ENCODE measurements around the gene DLGAP1. TPM values are rescaled to one million over a fixed set of nuclear protein-coding genes. Genes with fewer than 3 reads are reported as not detected.
A peak's percentile ranks its signal among the peaks of the same experiment; 100 is the strongest.
"Not testable (repeated sequence)": the region's sequence is repeated elsewhere in the genome, so short reads cannot be mapped to it uniquely, and the experiment has no call there.

The DLGAP1 gene
- total RNA-seq, 1 donor from 2014 or later: 5.4 TPM

- intact Hi-C loops (cut with DNase I): no loop called here
Measured at GRCh38 chr18:3479978-3480509, 975.1 kb downstream of the DLGAP1 start.

DNA sequence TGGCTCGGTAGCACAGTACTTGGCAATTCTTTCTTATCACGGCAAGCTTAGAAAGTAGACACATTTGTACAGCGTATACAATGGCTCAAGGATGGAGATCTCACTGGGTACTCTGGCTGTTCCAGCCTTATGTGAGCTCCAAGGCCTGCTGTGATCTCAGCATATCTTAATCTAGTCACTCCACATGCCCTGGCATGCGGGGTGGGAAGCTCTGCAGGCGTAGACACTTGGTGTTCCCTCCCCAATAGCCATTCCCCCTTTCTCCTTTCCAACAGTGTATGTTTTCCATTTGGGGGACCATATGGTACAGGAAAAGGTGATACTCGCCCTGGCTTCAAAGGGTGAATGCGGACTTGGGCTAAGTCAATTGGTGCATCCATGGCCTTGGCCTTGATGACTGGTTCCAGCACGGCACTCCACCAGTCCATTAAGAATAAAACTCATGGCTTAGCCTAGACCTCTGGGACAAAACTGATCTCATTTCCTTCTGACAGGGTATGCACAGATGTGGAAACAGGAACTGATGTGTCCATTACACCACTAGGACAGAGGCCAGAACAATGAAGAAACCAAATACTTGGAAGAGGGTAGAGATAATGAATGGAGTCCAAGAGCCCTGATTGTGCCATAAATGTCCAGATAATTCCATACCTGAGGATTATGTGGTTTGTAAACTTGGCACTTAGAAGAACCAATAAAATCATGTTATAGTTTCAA, 976.7 kb downstream of the DLGAP1 start:
- Histone ChIP-seq H3K4me1 (no peaks in the 10 kb centered on the region), H3K27ac (no peak overlapping the region), H3K27me3 (no peaks in the 10 kb centered on the region), H3K36me3 (no peaks in the 10 kb centered on the region), H3K4me3 (no peak overlapping the region), H3K9me3 (no peaks in the 10 kb centered on the region)
- intact Hi-C loops (cut with DNase I): no loop called here
- DNase-seq: no peak
- TF ChIP-seq, protein P1, sequence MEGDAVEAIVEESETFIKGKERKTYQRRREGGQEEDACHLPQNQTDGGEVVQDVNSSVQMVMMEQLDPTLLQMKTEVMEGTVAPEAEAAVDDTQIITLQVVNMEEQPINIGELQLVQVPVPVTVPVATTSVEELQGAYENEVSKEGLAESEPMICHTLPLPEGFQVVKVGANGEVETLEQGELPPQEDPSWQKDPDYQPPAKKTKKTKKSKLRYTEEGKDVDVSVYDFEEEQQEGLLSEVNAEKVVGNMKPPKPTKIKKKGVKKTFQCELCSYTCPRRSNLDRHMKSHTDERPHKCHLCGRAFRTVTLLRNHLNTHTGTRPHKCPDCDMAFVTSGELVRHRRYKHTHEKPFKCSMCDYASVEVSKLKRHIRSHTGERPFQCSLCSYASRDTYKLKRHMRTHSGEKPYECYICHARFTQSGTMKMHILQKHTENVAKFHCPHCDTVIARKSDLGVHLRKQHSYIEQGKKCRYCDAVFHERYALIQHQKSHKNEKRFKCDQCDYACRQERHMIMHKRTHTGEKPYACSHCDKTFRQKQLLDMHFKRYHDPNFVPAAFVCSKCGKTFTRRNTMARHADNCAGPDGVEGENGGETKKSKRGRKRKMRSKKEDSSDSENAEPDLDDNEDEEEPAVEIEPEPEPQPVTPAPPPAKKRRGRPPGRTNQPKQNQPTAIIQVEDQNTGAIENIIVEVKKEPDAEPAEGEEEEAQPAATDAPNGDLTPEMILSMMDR (IDR thresholded peaks at IDR 0.05): no peak
- ATAC-seq: peak; percentile 80

More at GRCh38 chr18:3479978-3480509, 975.1 kb downstream of the DLGAP1 start:
- Histone ChIP-seq H3K27me3 (no peaks in the 10 kb centered on the region), H3K9me3 (no peaks in the 10 kb centered on the region), H3K27ac (no peak overlapping the region), H3K4me3 (no peak overlapping the region), H3K4me1 (no peaks in the 10 kb centered on the region), H3K36me3 (no peaks in the 10 kb centered on the region)
- DNase-seq (no peak), ATAC-seq (no peak)
- TF ChIP-seq, protein P1 (IDR thresholded peaks at IDR 0.05): no peak

- no peak for ATAC-seq
- Histone ChIP-seq H3K36me3 (no peaks in the 10 kb centered on the region), H3K27ac (no peak overlapping the region), H3K9me3 (no peaks in the 10 kb centered on the region), H3K27me3 (no peaks in the 10 kb centered on the region), H3K4me3 (no peak overlapping the region), H3K4me1 (no peaks in the 10 kb centered on the region)
- TF ChIP-seq, protein P1 (IDR thresholded peaks at IDR 0.05): no peak
- no peak for DNase-seq
- intact Hi-C loops (cut with DNase I): no loop called here
Measured at GRCh38 chr18:3472681-3473544, 982.2 kb downstream of the DLGAP1 start.

DNA sequence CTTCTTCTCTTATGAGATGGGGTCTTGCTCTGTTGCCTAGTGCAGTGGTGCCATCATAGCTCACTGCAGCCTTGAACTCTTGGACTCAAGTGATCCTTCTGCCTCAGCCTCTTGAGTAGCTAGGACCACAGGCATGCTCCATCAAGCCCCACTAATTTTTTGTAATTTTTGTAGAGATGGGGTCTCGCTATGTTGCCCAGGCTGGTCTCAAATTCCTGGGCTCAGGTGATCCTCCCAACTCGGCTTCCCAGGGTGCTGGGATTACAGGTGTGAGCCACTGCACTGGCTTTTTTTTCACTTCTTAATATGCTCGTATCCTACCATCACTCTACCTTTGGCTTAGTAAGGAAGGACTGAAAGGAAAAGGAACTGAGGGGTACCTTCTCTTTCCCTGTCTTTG, 983.0 kb downstream of the DLGAP1 start:
- DNase-seq; intact Hi-C loops (cut with DNase I): not testable (repeated sequence)

GRCh38 chr18:3471141-3471648, 983.9 kb downstream of the DLGAP1 start:
- no peak for DNase-seq
- intact Hi-C loops (cut with DNase I): no loop called here
- Histone ChIP-seq H3K27ac (no peak overlapping the region), H3K36me3 (no peaks in the 10 kb centered on the region), H3K4me3 (no peak overlapping the region), H3K27me3 (no peaks in the 10 kb centered on the region), H3K4me1 (no peaks in the 10 kb centered on the region), H3K9me3 (no peaks in the 10 kb centered on the region)
- ATAC-seq: no peak
- TF ChIP-seq, protein P1 (IDR thresholded peaks at IDR 0.05): no peak

More for the DNA sequence above, 983.0 kb downstream of the DLGAP1 start:
- H3K4me3 ChIP-seq, H3K9me3 ChIP-seq, H3K27me3 ChIP-seq, H3K27ac ChIP-seq, H3K4me1 ChIP-seq, ATAC-seq, H3K36me3 ChIP-seq: not testable (repeated sequence)

GRCh38 chr18:3468833-3469232, 986.3 kb downstream of the DLGAP1 start:
- DNase-seq (no peak), ATAC-seq (peak; percentile 87)
- Histone ChIP-seq H3K27ac (no peak overlapping the region), H3K4me3 (no peak overlapping the region), H3K36me3 (no peaks in the 10 kb centered on the region), H3K27me3 (no peaks in the 10 kb centered on the region), H3K4me1 (no peaks in the 10 kb centered on the region), H3K9me3 (no peaks in the 10 kb centered on the region)
- intact Hi-C loops (cut with DNase I): no loop called here
- TF ChIP-seq, protein P1 (IDR thresholded peaks at IDR 0.05): no peak
